ENCODE measurements around the gene ANKRD40.

Gene ANKRD40

GRCh38 chr17:50696365-50696879 is 11.3 kb downstream of the ANKRD40 start:
- H3K36me3 ChIP-seq (ENCODE audit: control insufficient read depth, low read length), result peaks cover 80% of the 10 kb centered on the region
- no peak overlapping the region for H3K27ac ChIP-seq (ENCODE audit: low read depth, low read length)
- H3K9me3 ChIP-seq (ENCODE audit: control insufficient read depth, insufficient read depth, low read length), result no peaks in the 10 kb centered on the region
- H3K4me1 ChIP-seq (ENCODE audit: control insufficient read depth, low read length), result no peaks in the 10 kb centered on the region
- peaks cover 10% of the 10 kb centered on the region for H3K79me2 ChIP-seq (ENCODE audit: control insufficient read depth, low read length)
- no peaks in the 10 kb centered on the region; the same call in 1 of the 2 replicates for H4K20me1 ChIP-seq (ENCODE audit: control insufficient read depth, insufficient read depth, low read depth, low read length)
- no peak for TF ChIP-seq EZH2phosphoT487 (IDR thresholded peaks at IDR 0.05; ENCODE audit: borderline replicate concordance, low read length)
- TF ChIP-seq, protein P1, sequence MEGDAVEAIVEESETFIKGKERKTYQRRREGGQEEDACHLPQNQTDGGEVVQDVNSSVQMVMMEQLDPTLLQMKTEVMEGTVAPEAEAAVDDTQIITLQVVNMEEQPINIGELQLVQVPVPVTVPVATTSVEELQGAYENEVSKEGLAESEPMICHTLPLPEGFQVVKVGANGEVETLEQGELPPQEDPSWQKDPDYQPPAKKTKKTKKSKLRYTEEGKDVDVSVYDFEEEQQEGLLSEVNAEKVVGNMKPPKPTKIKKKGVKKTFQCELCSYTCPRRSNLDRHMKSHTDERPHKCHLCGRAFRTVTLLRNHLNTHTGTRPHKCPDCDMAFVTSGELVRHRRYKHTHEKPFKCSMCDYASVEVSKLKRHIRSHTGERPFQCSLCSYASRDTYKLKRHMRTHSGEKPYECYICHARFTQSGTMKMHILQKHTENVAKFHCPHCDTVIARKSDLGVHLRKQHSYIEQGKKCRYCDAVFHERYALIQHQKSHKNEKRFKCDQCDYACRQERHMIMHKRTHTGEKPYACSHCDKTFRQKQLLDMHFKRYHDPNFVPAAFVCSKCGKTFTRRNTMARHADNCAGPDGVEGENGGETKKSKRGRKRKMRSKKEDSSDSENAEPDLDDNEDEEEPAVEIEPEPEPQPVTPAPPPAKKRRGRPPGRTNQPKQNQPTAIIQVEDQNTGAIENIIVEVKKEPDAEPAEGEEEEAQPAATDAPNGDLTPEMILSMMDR (IDR thresholded peaks at IDR 0.05; ENCODE audit: low read depth, low read length, poor library complexity, severe bottlenecking), result no peak
- H3K9me2 ChIP-seq (replicated peaks; ENCODE audit: control insufficient read depth, low read length), result no peaks in the 10 kb centered on the region
- H3K4me2 ChIP-seq (ENCODE audit: low read length), result no peak overlapping the region
- H3K27me3 ChIP-seq (ENCODE audit: control insufficient read depth, low read length), result no peaks in the 10 kb centered on the region
- H3K4me3 ChIP-seq (ENCODE audit: low read length), result no peak overlapping the region
- peaks cover 5% of the 10 kb centered on the region; the same call in 1 of the 2 replicates for H3F3A ChIP-seq (ENCODE audit: control insufficient read depth, insufficient read depth)

GRCh38 chr17:50693036-50693682 is 14.6 kb downstream of the ANKRD40 start:
- H3K79me2 ChIP-seq (ENCODE audit: control insufficient read depth, low read length), result no peaks in the 10 kb centered on the region
- peaks cover 9% of the 10 kb centered on the region; the same call in 1 of the 2 replicates for H3F3A ChIP-seq (ENCODE audit: control insufficient read depth, insufficient read depth)
- TF ChIP-seq EZH2phosphoT487 (IDR thresholded peaks at IDR 0.05; ENCODE audit: borderline replicate concordance, low read length), result no peak
- TF ChIP-seq, protein P1 (IDR thresholded peaks at IDR 0.05; ENCODE audit: low read depth, low read length, poor library complexity, severe bottlenecking), result no peak
- H4K20me1 ChIP-seq (ENCODE audit: control insufficient read depth, insufficient read depth, low read depth, low read length), result no peaks in the 10 kb centered on the region
- no peak overlapping the region for H3K4me2 ChIP-seq (ENCODE audit: low read length)
- H3K27me3 ChIP-seq (ENCODE audit: control insufficient read depth, low read length), result no peaks in the 10 kb centered on the region
- peaks cover 54% of the 10 kb centered on the region for H3K36me3 ChIP-seq (ENCODE audit: control insufficient read depth, low read length)
- no peak overlapping the region for H3K4me3 ChIP-seq (ENCODE audit: low read length)
- H3K9me3 ChIP-seq (ENCODE audit: control insufficient read depth, insufficient read depth, low read length), result no peaks in the 10 kb centered on the region
- H3K4me1 ChIP-seq (ENCODE audit: control insufficient read depth, low read length), result no peaks in the 10 kb centered on the region
- H3K27ac ChIP-seq (ENCODE audit: low read depth, low read length), result no peak overlapping the region
- H3K9me2 ChIP-seq (replicated peaks; ENCODE audit: control insufficient read depth, low read length), result no peaks in the 10 kb centered on the region

GRCh38 chr17:50692448-50693035 is 15.2 kb downstream of the ANKRD40 start:
- no peaks in the 10 kb centered on the region for H3K27me3 ChIP-seq (ENCODE audit: control insufficient read depth, low read length)
- no peaks in the 10 kb centered on the region for H4K20me1 ChIP-seq (ENCODE audit: control insufficient read depth, insufficient read depth, low read depth, low read length)
- TF ChIP-seq, protein P1 (IDR thresholded peaks at IDR 0.05; ENCODE audit: low read depth, low read length, poor library complexity, severe bottlenecking), result no peak
- no peak for TF ChIP-seq EZH2phosphoT487 (IDR thresholded peaks at IDR 0.05; ENCODE audit: borderline replicate concordance, low read length)
- no peak overlapping the region for H3K4me3 ChIP-seq (ENCODE audit: low read length)
- H3K4me1 ChIP-seq (ENCODE audit: control insufficient read depth, low read length), result no peaks in the 10 kb centered on the region
- peaks cover 50% of the 10 kb centered on the region for H3K36me3 ChIP-seq (ENCODE audit: control insufficient read depth, low read length)
- no peaks in the 10 kb centered on the region for H3K79me2 ChIP-seq (ENCODE audit: control insufficient read depth, low read length)
- no peak overlapping the region for H3K4me2 ChIP-seq (ENCODE audit: low read length)
- H3K9me2 ChIP-seq (replicated peaks; ENCODE audit: control insufficient read depth, low read length), result no peaks in the 10 kb centered on the region
- H3K9me3 ChIP-seq (ENCODE audit: control insufficient read depth, insufficient read depth, low read length), result no peaks in the 10 kb centered on the region
- H3F3A ChIP-seq (ENCODE audit: control insufficient read depth, insufficient read depth), result peaks cover 9% of the 10 kb centered on the region; the same call in 1 of the 2 replicates
- H3K27ac ChIP-seq (ENCODE audit: low read depth, low read length), result no peak overlapping the region

All from DOHH2 (cell line).